ENCODE measurements around the gene PSTPIP1.
A peak's percentile ranks its signal among the peaks of the same experiment; 100 is the strongest.

Gene PSTPIP1

GRCh38 chr15:77075528-77075927 lies 80.6 kb downstream of the PSTPIP1 start:
- no peak for DNase-seq

GRCh38 chr15:77076323-77076915 lies 81.5 kb downstream of the PSTPIP1 start:
- DNase-seq = no peak

GRCh38 chr15:77081971-77082370 lies 87.0 kb downstream of the PSTPIP1 start:
- DNase-seq = no peak

GRCh38 chr15:77083381-77084160 lies 88.6 kb downstream of the PSTPIP1 start:
- peak; percentile 78 for DNase-seq

- no peak for DNase-seq
Measured at GRCh38 chr15:77084436-77084835, 89.5 kb downstream of the PSTPIP1 start.

GRCh38 chr15:77085297-77085696 lies 90.4 kb downstream of the PSTPIP1 start:
- no peak for DNase-seq
